ENCODE data around the gene PRR5.

DNA sequence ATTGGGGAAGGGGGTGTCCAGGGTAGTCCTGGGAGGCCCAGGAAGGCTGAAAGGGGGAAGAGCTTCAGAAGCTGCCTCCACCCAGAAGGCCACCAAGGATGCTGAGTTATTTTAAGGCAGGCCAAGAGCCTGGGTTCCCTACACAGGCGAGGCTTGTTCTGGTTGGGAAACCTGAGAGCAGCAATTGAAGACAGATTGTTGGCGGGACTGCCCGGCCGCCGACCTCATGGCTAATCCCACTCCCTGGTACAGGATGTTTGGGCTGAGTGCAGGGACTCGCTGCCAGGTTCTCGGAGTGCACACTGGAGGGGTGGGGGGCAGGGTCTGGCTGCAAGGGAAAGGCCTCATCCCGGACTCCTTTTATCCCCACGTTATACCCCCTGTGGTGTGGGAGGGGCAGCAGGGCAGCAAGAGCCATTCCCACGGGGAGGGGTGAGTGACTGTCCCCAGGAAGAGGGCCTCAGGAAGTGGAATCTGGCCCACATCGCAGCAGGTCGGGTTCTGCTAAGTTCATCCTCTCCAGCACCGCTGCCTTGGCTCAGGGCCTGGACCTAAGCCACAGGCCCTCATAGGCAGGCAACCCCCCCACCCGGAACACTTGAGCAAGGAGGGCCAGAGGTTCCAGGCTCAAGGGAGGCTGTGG is 43.6 kb upstream of the PRR5 start:
- TF ChIP-seq CTCF (conservative IDR thresholded peaks at IDR 0.05 in 1 of 2, IDR thresholded peaks at IDR 0.05 in 1 of 2; ENCODE audit: low read depth in 1 of 2, low read length in 2 of 2) (no peak), EZH2 (IDR thresholded peaks at IDR 0.05; ENCODE audit: low read length, missing control alignments) (no peak)
